ENCODE data around the gene TMEM255B. TPM values are rescaled to one million over a fixed set of nuclear protein-coding genes. Genes with fewer than 3 reads are reported as not detected.

TMEM255B gene
- total RNA-seq, 1 donor from 2014 or later, result 0.89 TPM

GRCh38 chr13:113841353-113841650, 82.3 kb downstream of the TMEM255B start:
- peaks cover 3% of the 10 kb centered on the region for H3K36me3 Mint-ChIP-seq (ENCODE audit: unreplicated experiment)
- no peak for DNase-seq (ENCODE audit: extremely low spot score, unreplicated experiment)

GRCh38 chr13:113842336-113843062, 83.5 kb downstream of the TMEM255B start:
- Mint-ChIP-seq H3K4me1 (ENCODE audit: unreplicated experiment) (peaks cover 10% of the 10 kb centered on the region), H3K27ac (ENCODE audit: unreplicated experiment) (no peak overlapping the region), H3K4me3 (ENCODE audit: unreplicated experiment) (no peak overlapping the region), H3K27me3 (ENCODE audit: unreplicated experiment) (no peaks in the 10 kb centered on the region), H3K36me3 (ENCODE audit: unreplicated experiment) (peaks cover 3% of the 10 kb centered on the region), H3K9me3 (ENCODE audit: unreplicated experiment) (no peaks in the 10 kb centered on the region)
- no peak for TF ChIP-seq CTCF (IDR thresholded peaks at IDR 0.05)
- no peak for DNase-seq (ENCODE audit: extremely low spot score, unreplicated experiment)

More at GRCh38 chr13:113841353-113841650, 82.3 kb downstream of the TMEM255B start:
- Mint-ChIP-seq H3K27me3 (ENCODE audit: unreplicated experiment) (no peaks in the 10 kb centered on the region), H3K9me3 (ENCODE audit: unreplicated experiment) (no peaks in the 10 kb centered on the region), H3K4me3 (ENCODE audit: unreplicated experiment) (no peak overlapping the region), H3K4me1 (ENCODE audit: unreplicated experiment) (peaks cover 18% of the 10 kb centered on the region), H3K27ac (ENCODE audit: unreplicated experiment) (no peak overlapping the region)
- no peak for TF ChIP-seq CTCF (IDR thresholded peaks at IDR 0.05)

GRCh38 chr13:113843063-113843654, 84.1 kb downstream of the TMEM255B start:
- TF ChIP-seq CTCF (IDR thresholded peaks at IDR 0.05), result no peak
- H3K36me3 Mint-ChIP-seq (ENCODE audit: unreplicated experiment), result peaks cover 3% of the 10 kb centered on the region
- no peak overlapping the region for H3K4me3 Mint-ChIP-seq (ENCODE audit: unreplicated experiment)
- no peak for DNase-seq (ENCODE audit: extremely low spot score, unreplicated experiment)
- no peaks in the 10 kb centered on the region for H3K9me3 Mint-ChIP-seq (ENCODE audit: unreplicated experiment)
- peaks cover 4% of the 10 kb centered on the region for H3K4me1 Mint-ChIP-seq (ENCODE audit: unreplicated experiment)
- no peaks in the 10 kb centered on the region for H3K27me3 Mint-ChIP-seq (ENCODE audit: unreplicated experiment)
- H3K27ac Mint-ChIP-seq (ENCODE audit: unreplicated experiment), result no peak overlapping the region

- DNase-seq (ENCODE audit: extremely low spot score, unreplicated experiment), result no peak
- Mint-ChIP-seq H3K27me3 (ENCODE audit: unreplicated experiment) (no peaks in the 10 kb centered on the region), H3K36me3 (ENCODE audit: unreplicated experiment) (peaks cover 3% of the 10 kb centered on the region), H3K4me3 (ENCODE audit: unreplicated experiment) (no peak overlapping the region), H3K9me3 (ENCODE audit: unreplicated experiment) (no peaks in the 10 kb centered on the region), H3K4me1 (ENCODE audit: unreplicated experiment) (no peaks in the 10 kb centered on the region), H3K27ac (ENCODE audit: unreplicated experiment) (no peak overlapping the region)
- TF ChIP-seq CTCF (IDR thresholded peaks at IDR 0.05), result no peak
Measured at GRCh38 chr13:113843864-113844556, 85.0 kb downstream of the TMEM255B start.

- Mint-ChIP-seq H3K27ac (ENCODE audit: unreplicated experiment) (no peak overlapping the region), H3K9me3 (ENCODE audit: unreplicated experiment) (no peaks in the 10 kb centered on the region), H3K36me3 (ENCODE audit: unreplicated experiment) (peaks cover 3% of the 10 kb centered on the region), H3K27me3 (ENCODE audit: unreplicated experiment) (no peaks in the 10 kb centered on the region), H3K4me3 (ENCODE audit: unreplicated experiment) (no peak overlapping the region), H3K4me1 (ENCODE audit: unreplicated experiment) (no peaks in the 10 kb centered on the region)
- DNase-seq (ENCODE audit: extremely low spot score, unreplicated experiment), result no peak
- no peak for TF ChIP-seq CTCF (IDR thresholded peaks at IDR 0.05)
Measured at GRCh38 chr13:113845055-113845454, 86.0 kb downstream of the TMEM255B start.
